ENCODE measurements around the gene CHD9NB. TPM values are rescaled to one million over a fixed set of nuclear protein-coding genes. Genes with fewer than 3 reads are reported as not detected.

Gene CHD9NB
- total and polyA plus RNA-seq, 9 of the 15 experiments (the other 6 are each of a cell fraction or from before 2014, with no cell fraction given), result 0.06 to 0.10 (median 0.07) TPM; not detected in 6

GRCh38 chr16:53054670-53055485, 2.2 kb upstream of the CHD9NB start, which contains the start of gene CHD9 (continued):
- peak in 1 of 3 experiments; percentile 11; a peak in 1 of 6 replicates for TF ChIP-seq ZBTB11 (CRISPR knock-in tag; IDR thresholded peaks at IDR 0.05)
- TF ChIP-seq HMGN3 (IDR thresholded peaks at IDR 0.05; ENCODE audit: borderline replicate concordance, extremely low read depth, insufficient read length, low read depth, low read length), result peak; percentile 73
- 0 out of 2 replicates have a peak, but pooled peaks have one; percentile 65 for TF ChIP-seq MTA3 (IDR thresholded peaks at IDR 0.05; ENCODE audit: borderline replicate concordance)
- TF ChIP-seq ATF1 (CRISPR knock-in tag; IDR thresholded peaks at IDR 0.05), result no peak
- TF ChIP-seq ATF1 (tag; IDR thresholded peaks at IDR 0.05), result peak; percentile 41; the same call in 1 of the 2 replicates
- TF ChIP-seq ZBTB7A (IDR thresholded peaks at IDR 0.05; ENCODE audit: borderline replicate concordance, control insufficient read depth, low read depth, low read length), result peak; percentile 21; the same call in 1 of the 2 replicates
- TF ChIP-seq HCFC1 (IDR thresholded peaks at IDR 0.05; ENCODE audit: low read depth, low read length), result peak; percentile 59
- TF ChIP-seq BRD9 (IDR thresholded peaks at IDR 0.05; ENCODE audit: low read depth, partially characterized antibody), result peak; percentile 22
- TF ChIP-seq NFE2 (IDR thresholded peaks at IDR 0.05; ENCODE audit: low read depth), result no peak
- TF ChIP-seq MYC (IDR thresholded peaks at IDR 0.05; ENCODE audit: low read depth, low read length), result peak; percentile 94
- peak; percentile 71; the same call in 1 of the 2 replicates for TF ChIP-seq MYC (CRISPR knock-in tag; IDR thresholded peaks at IDR 0.05; ENCODE audit: borderline replicate concordance, low read depth)
- peak; percentile 69; the same call in 1 of the 2 replicates for TF ChIP-seq CXXC5 (CRISPR knock-in tag; IDR thresholded peaks at IDR 0.05)
- TF ChIP-seq ARID2 (IDR thresholded peaks at IDR 0.05), result peak; percentile 30; the same call in 1 of the 2 replicates
- peak; percentile 97 for TF ChIP-seq RB1 (IDR thresholded peaks at IDR 0.05; ENCODE audit: low read depth)
- TF ChIP-seq ID3 (CRISPR knock-in tag; IDR thresholded peaks at IDR 0.05), result no peak
- 0 out of 2 replicates have a peak, but pooled peaks have one; percentile 12 for TF ChIP-seq ID3 (tag; IDR thresholded peaks at IDR 0.05)
- peak; percentile 70 for TF ChIP-seq ZBTB33 (CRISPR knock-in tag; IDR thresholded peaks at IDR 0.05)
- TF ChIP-seq BACH1 (tag; IDR thresholded peaks at IDR 0.05), result no peak
- TF ChIP-seq TBP (optimal IDR thresholded peaks at IDR 0.05; ENCODE audit: low read depth, low read length), result peak; percentile 59
- TF ChIP-seq TFAM (CRISPR knock-in tag; conservative IDR thresholded peaks at IDR 0.05), result no peak

Measured in K562 (cell line).